Activated CD8-positive, alpha-beta memory T cell treated with anti-CD3 and anti-CD28 coated beads, Interleukin-2, amount 10 ng/mL, durations not matched to agents 7 days and 5 days (primary cell): ENCODE measurements around the gene SPRR1A. TPM values are rescaled to one million over a fixed set of nuclear protein-coding genes. Genes with fewer than 3 reads are reported as not detected.

Source experiments
- ATAC-seq: fragments of 150-1000 bp; cut with Tn5 transposase; one replicate; pipeline ENCODE4 v1.10.0; 2021; ENCODE audit warnings: moderate library complexity
- CTCF ChIA-PET: fragments of 350-600 bp; sonication (Branson Sonifier 250); formaldehyde crosslinking; loops from one replicate; lab custom pipeline; 2021; ENCODE audit warnings: antibody characterized with exemption; lab: Charles Lee
- DNase-seq: peaks from one replicate; pipeline ENCODE4 v3.0.0-alpha.2; 2020
- H3K27ac Mint-ChIP-seq: one replicate; pipeline ENCODE4 v1.8.0; 2021; ENCODE audit warnings: mild to moderate bottlenecking, mixed read lengths
- H3K27me3 Mint-ChIP-seq: one replicate; pipeline ENCODE4 v1.8.0; 2021; ENCODE audit warnings: mixed read lengths
- H3K36me3 Mint-ChIP-seq: one replicate; pipeline ENCODE4 v1.8.0; 2021; ENCODE audit warnings: mild to moderate bottlenecking, mixed read lengths
- H3K4me1 Mint-ChIP-seq: one replicate; pipeline ENCODE4 v1.8.0; 2021; ENCODE audit warnings: mixed read lengths
- H3K4me3 Mint-ChIP-seq: one replicate; pipeline ENCODE4 v1.8.0; 2021; ENCODE audit warnings: mild to moderate bottlenecking, moderate library complexity, mixed read lengths
- H3K9me3 Mint-ChIP-seq: one replicate; pipeline ENCODE4 v1.8.0; 2022; ENCODE audit warnings: low read depth, mixed read lengths
- total RNA-seq, 2 experiments: library from RNA; stranded (reverse); gene quantifications; one replicate each; pipeline ENCODE4 v1.2.3, GENCODE V29; 2021

Gene SPRR1A, protein sequence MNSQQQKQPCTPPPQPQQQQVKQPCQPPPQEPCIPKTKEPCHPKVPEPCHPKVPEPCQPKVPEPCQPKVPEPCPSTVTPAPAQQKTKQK
- not detected for total RNA-seq

DNA sequence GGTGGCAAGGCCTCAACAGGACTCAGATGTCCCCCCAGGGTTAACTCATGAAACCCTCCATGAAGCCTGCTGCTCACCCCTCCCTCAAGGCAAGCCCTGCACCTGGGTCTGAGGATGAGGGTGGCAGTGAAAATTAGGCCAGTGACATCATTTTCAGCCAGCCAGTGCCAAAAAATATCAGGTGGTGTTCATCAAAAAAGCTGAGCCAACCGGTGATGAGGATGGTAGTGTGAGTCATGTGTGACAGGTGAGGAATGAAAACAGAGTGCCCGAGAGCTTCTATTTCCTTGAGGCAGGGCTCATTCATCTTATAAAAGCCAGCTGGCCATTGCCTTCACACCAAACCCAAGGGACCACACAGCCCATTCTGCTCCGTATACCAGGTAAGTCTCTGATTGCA lies at the start of gene SPRR1A:
Gene SPRR1A, plus strand, starts transcription at position 339 of the 400 bp plus-strand sequence. CDS start 1,150 bp downstream, outside the sequence.
- peaks cover 15% of the 10 kb centered on the region for H3K27me3 Mint-ChIP-seq
- CTCF ChIA-PET = no interaction called here
- no peak for DNase-seq
- no peak for ATAC-seq
- no peak within 1 kb of the TSS for H3K4me3 Mint-ChIP-seq
- no peaks in the 10 kb centered on the region for H3K9me3 Mint-ChIP-seq
- H3K4me1 Mint-ChIP-seq = no peaks in the 10 kb centered on the region
- no peaks in the 10 kb centered on the region for H3K36me3 Mint-ChIP-seq
- H3K27ac Mint-ChIP-seq = no peak within 1 kb of the TSS

GRCh38 chr1:152940614-152941013 lies 43.3 kb upstream of the SPRR1A start:
- CTCF ChIA-PET = no interaction called here
- no peaks in the 10 kb centered on the region for H3K9me3 Mint-ChIP-seq
- no peak overlapping the region for H3K4me3 Mint-ChIP-seq
- H3K27me3 Mint-ChIP-seq = no peaks in the 10 kb centered on the region
- ATAC-seq = no peak
- no peak overlapping the region for H3K27ac Mint-ChIP-seq
- H3K36me3 Mint-ChIP-seq = no peaks in the 10 kb centered on the region
- DNase-seq = no peak
- H3K4me1 Mint-ChIP-seq = no peaks in the 10 kb centered on the region

- DNase-seq (no peak), ATAC-seq (no peak)
- H3K27me3 Mint-ChIP-seq = no peaks in the 10 kb centered on the region
- CTCF ChIA-PET = no interaction called here
- no peak overlapping the region for H3K27ac Mint-ChIP-seq
- H3K4me3 Mint-ChIP-seq = no peak overlapping the region
- H3K9me3 Mint-ChIP-seq = no peaks in the 10 kb centered on the region
- no peaks in the 10 kb centered on the region for H3K4me1 Mint-ChIP-seq
- no peaks in the 10 kb centered on the region for H3K36me3 Mint-ChIP-seq
Measured at GRCh38 chr1:152941037-152941711, 42.7 kb upstream of the SPRR1A start.

DNA sequence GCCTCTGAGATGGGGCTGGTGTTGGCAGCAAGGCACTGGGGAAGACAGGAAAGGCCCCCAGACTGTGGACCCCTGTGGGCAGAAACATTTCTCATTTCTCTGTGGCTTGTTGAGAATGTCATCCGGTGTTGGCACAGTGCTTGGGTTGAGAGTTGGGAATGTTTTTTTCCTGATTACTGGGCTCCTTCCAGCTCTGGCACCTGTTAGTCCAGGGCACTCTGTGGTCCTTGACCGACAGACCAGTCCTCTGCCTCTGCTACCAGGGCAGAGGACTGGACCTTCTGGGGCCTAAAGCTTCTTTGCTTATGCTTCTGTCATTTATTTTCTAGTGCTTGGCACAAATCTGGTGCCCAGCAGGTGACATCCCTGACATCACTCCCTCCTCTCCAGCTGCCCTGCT lies 41.7 kb upstream of the SPRR1A start:
- no peak for DNase-seq
- Mint-ChIP-seq H3K4me3 (no peak overlapping the region), H3K4me1 (no peaks in the 10 kb centered on the region), H3K27me3 (peaks cover under 1% of the 10 kb centered on the region), H3K9me3 (no peaks in the 10 kb centered on the region), H3K27ac (no peak overlapping the region), H3K36me3 (no peaks in the 10 kb centered on the region)
- ATAC-seq = no peak
- CTCF ChIA-PET = no interaction called here

DNA sequence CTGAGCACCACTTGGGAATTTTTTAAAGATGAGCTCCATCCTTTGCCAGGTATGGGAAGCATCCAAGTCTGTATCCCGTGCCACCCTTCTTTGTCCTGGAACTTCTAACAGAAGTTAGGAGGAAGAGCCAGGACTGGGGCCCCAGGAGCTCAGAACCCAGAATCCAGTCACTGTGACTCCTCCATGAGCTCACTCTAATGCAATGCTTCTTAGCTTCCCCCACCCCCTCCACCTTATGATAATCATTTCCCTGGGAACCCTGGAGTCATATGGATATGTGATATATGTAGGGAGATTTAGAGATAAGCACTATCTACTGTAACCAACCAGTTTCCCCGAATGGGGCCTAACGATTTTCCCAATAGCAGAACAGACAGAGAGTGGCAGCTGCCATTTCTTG lies 37.6 kb upstream of the SPRR1A start:
- no peak for DNase-seq
- H3K36me3 Mint-ChIP-seq = no peaks in the 10 kb centered on the region

DNA sequence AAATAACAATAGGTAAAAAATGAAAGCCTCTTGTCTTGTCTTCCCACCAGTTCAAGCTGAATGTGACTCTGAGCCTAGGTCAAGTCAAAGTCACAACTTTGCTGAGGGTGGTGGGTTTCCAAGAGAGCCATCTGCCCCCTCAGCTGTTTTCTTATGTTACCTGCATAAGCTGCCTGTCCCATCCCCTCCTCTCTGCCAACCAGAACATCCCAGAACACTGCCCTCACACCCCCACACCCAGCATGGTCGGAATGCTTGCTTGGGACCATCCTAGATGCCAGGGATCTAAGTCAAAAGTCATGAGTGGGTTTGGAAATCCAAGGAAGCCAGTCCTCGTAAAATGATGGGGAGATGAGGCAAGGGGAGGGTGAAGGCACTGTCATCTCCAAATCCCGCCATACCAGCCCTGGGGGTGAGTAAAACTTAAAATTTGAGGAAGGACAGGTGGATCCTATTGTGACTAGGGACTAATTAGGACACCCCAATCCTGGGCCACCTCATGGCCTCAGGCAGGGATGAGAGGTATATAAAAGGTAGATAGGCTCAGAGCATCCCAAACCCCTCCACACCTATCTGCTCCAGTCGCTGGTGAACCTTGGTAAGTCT lies 37.1 kb upstream of the SPRR1A start, which contains the start of gene SPRR5:
Gene SPRR5, plus strand, starts transcription at position 556 of the 606 bp plus-strand sequence. CDS start 1,349 bp downstream, outside the sequence.
- no peak within 1 kb of the TSS for H3K4me3 Mint-ChIP-seq
- H3K36me3 Mint-ChIP-seq = no peaks in the 10 kb centered on the region
- DNase-seq = no peak
- no peaks in the 10 kb centered on the region for H3K9me3 Mint-ChIP-seq
- H3K27ac Mint-ChIP-seq = no peak within 1 kb of the TSS
- H3K27me3 Mint-ChIP-seq = peaks cover 3% of the 10 kb centered on the region
- CTCF ChIA-PET = no interaction called here
- no peaks in the 10 kb centered on the region for H3K4me1 Mint-ChIP-seq
- ATAC-seq = no peak

More for the DNA sequence above, 37.6 kb upstream of the SPRR1A start:
- Mint-ChIP-seq H3K4me1 (no peaks in the 10 kb centered on the region), H3K27ac (no peak overlapping the region), H3K9me3 (no peaks in the 10 kb centered on the region), H3K27me3 (peaks cover 3% of the 10 kb centered on the region), H3K4me3 (no peak overlapping the region)
- ATAC-seq = no peak
- CTCF ChIA-PET = interaction anchor here (1.2 kb wide), 1 partner anchor 77 kb away, joined by 3 read pairs; no protein-coding TSS in a partner anchor

- H3K27ac Mint-ChIP-seq = no peak overlapping the region
- CTCF ChIA-PET = no interaction called here
- no peaks in the 10 kb centered on the region for H3K36me3 Mint-ChIP-seq
- H3K4me3 Mint-ChIP-seq = no peak overlapping the region
- no peak for DNase-seq
- ATAC-seq = no peak
- H3K9me3 Mint-ChIP-seq = no peaks in the 10 kb centered on the region
- H3K4me1 Mint-ChIP-seq = no peaks in the 10 kb centered on the region
- peaks cover 3% of the 10 kb centered on the region for H3K27me3 Mint-ChIP-seq
Measured at GRCh38 chr1:152951711-152952110, 32.2 kb upstream of the SPRR1A start.

- Mint-ChIP-seq H3K9me3 (no peaks in the 10 kb centered on the region), H3K27ac (no peak overlapping the region), H3K36me3 (no peaks in the 10 kb centered on the region), H3K27me3 (no peaks in the 10 kb centered on the region), H3K4me3 (no peak overlapping the region), H3K4me1 (no peaks in the 10 kb centered on the region)
- CTCF ChIA-PET = no interaction called here
- DNase-seq (no peak), ATAC-seq (no peak)
Measured at GRCh38 chr1:152953761-152954160, 30.1 kb upstream of the SPRR1A start.

- CTCF ChIA-PET = no interaction called here
- DNase-seq (no peak), ATAC-seq (no peak)
- Mint-ChIP-seq H3K27ac (no peak overlapping the region), H3K4me3 (no peak overlapping the region), H3K9me3 (no peaks in the 10 kb centered on the region), H3K27me3 (no peaks in the 10 kb centered on the region), H3K4me1 (no peaks in the 10 kb centered on the region), H3K36me3 (no peaks in the 10 kb centered on the region)
Measured at GRCh38 chr1:152954436-152954835, 29.4 kb upstream of the SPRR1A start.

- DNase-seq = no peak
- no peak for ATAC-seq
- Mint-ChIP-seq H3K4me1 (no peaks in the 10 kb centered on the region), H3K4me3 (no peak overlapping the region), H3K27me3 (no peaks in the 10 kb centered on the region), H3K27ac (no peak overlapping the region), H3K36me3 (no peaks in the 10 kb centered on the region), H3K9me3 (no peaks in the 10 kb centered on the region)
- CTCF ChIA-PET = no interaction called here
Measured at GRCh38 chr1:152957561-152957960, 26.3 kb upstream of the SPRR1A start.

DNA sequence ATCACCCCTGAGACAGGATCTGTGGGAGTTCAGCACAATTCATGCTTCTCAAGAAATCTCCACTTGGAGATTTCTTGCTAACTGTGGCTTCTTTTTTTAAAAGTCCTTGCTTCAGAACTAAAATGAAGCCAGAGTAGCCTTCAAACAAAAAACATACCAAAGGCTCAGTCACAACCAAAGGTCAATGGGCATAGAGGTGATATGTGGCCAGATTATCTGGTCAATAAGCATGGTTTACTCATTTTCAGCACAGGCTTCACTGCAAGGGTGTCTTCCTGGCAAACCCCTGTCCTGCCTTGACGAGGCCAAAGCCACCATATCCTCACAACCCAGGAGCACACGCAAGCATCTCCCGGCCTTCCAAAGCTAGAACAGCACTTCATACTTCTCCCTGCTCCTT lies 24.6 kb upstream of the SPRR1A start:
- DNase-seq (peak; percentile 1), ATAC-seq (no peak)
- no peaks in the 10 kb centered on the region for H3K36me3 Mint-ChIP-seq
- H3K27me3 Mint-ChIP-seq = peaks cover 5% of the 10 kb centered on the region
- no peak overlapping the region for H3K27ac Mint-ChIP-seq
- H3K4me1 Mint-ChIP-seq = no peaks in the 10 kb centered on the region
- H3K4me3 Mint-ChIP-seq = no peak overlapping the region
- CTCF ChIA-PET = no interaction called here
- H3K9me3 Mint-ChIP-seq = no peaks in the 10 kb centered on the region

DNA sequence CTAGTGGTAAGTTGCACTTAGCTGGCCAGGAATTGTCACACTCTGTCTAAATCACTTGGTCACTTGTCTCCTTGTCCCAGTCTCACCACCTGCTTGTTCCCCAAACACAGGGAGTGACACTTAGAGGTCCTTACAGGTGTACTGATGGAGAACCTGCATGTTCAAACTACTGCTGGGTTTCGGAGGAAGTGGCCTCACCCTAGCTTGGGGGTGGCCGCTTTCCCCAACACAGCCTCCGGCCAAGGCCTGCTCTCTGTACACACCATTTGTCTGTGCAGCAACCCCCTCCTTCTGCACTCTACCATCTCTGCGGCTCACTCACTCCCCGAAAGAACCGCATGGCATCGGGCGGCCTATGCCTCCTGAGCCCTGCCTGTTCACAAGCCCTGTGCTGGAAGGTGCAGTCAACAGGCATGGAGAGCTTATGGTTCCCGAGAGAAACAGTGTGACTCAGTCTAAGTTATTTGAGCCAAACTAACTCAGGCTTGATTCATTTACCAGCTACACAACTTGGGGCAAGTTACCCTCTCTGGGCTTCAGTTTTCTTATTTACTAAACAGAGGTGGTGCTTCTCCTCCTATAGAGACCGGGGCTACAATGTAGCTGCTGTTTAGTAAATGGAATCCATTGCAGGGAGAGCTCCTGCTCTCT lies 24.0 kb upstream of the SPRR1A start:
- Mint-ChIP-seq H3K9me3 (no peaks in the 10 kb centered on the region), H3K27me3 (peaks cover 5% of the 10 kb centered on the region), H3K36me3 (no peaks in the 10 kb centered on the region), H3K27ac (no peak overlapping the region), H3K4me3 (no peak overlapping the region), H3K4me1 (no peaks in the 10 kb centered on the region)
- CTCF ChIA-PET = no interaction called here
- ATAC-seq = no peak
- DNase-seq = no peak

DNA sequence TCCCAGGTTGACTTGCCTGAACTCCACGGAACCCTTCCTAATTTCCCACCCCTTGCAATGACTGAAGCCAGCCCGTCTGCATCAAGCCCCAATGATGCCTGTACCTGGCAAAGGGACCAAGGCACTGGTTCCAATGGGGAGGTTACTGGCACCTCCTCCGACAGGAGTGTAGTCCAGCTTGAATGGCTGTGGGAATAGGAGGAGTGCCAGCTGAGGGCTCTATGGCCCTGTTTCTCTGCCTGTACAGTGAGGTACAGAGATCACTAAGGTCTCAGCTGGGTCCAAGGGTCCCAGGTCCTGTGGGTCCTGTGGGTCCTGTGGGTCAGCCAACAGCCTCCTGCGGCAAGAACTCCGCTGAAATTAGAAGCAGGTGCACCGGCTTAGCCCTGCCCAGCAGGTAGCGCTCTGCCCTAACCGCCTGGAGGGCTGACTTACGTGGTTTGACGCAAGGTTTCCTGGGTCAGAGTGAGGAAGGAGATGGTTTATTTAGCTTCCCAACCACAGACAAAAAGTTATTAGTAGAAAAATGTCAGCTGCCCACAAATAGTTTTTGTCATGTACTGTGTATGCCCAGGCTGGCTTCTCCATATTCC lies 23.3 kb upstream of the SPRR1A start:
- no peaks in the 10 kb centered on the region for H3K36me3 Mint-ChIP-seq
- no peak overlapping the region for H3K4me3 Mint-ChIP-seq
- ATAC-seq = no peak
- no peak for DNase-seq
- H3K4me1 Mint-ChIP-seq = no peaks in the 10 kb centered on the region
- CTCF ChIA-PET = no interaction called here
- peaks cover 9% of the 10 kb centered on the region for H3K27me3 Mint-ChIP-seq
- no peaks in the 10 kb centered on the region for H3K9me3 Mint-ChIP-seq
- no peak overlapping the region for H3K27ac Mint-ChIP-seq
